ENCODE measurements around the gene CEBPZ.

DNA sequence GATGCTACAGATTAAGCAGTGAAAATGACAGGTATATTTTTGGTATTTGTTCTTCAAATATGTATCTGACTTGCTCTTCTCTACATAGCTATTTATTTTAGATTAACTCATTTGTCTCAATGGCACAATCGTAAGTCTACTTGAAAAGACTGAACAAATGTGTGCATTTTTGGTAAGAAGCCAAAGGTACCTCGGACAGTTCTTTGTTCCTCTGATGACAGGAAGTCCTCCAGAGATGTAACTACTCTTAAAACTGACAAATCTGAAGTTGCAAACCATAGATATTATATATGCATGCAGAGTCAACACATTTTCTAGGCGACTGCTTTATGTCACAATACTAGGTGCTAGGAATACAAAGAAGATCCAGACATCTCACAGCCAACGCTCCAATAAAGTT is 36.7 kb upstream of the CEBPZ start:
- no peak for TF ChIP-seq EZH2 (IDR thresholded peaks at IDR 0.05; ENCODE audit: insufficient read depth, low read length)
- TF ChIP-seq, protein P1, sequence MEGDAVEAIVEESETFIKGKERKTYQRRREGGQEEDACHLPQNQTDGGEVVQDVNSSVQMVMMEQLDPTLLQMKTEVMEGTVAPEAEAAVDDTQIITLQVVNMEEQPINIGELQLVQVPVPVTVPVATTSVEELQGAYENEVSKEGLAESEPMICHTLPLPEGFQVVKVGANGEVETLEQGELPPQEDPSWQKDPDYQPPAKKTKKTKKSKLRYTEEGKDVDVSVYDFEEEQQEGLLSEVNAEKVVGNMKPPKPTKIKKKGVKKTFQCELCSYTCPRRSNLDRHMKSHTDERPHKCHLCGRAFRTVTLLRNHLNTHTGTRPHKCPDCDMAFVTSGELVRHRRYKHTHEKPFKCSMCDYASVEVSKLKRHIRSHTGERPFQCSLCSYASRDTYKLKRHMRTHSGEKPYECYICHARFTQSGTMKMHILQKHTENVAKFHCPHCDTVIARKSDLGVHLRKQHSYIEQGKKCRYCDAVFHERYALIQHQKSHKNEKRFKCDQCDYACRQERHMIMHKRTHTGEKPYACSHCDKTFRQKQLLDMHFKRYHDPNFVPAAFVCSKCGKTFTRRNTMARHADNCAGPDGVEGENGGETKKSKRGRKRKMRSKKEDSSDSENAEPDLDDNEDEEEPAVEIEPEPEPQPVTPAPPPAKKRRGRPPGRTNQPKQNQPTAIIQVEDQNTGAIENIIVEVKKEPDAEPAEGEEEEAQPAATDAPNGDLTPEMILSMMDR (IDR thresholded peaks at IDR 0.05; ENCODE audit: insufficient read depth, low read depth, low read length), result no peak
